ENCODE measurements around the gene BTBD1.
A peak's percentile ranks its signal among the peaks of the same experiment; 100 is the strongest.

The BTBD1 gene

DNA sequence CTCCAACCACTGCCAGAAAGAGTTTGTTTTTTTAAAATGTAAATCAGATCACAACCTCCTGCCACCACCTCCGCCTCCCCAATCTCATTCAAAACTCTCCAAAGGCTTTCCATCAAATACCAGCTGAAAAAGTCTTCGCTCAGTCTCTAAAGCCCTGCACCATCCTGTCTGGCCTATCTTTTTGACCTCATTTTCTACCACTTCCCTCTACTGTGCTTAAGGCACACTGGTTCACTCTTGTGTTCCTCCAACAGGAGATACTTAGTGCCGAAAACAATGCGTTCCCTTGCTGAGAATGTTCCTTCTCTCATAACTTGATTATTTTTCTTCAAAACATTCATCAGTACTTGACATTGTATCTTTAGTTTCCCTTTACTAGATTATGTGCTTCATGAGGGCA is 3.5 kb downstream of the BTBD1 start:
- TF ChIP-seq, protein P1, sequence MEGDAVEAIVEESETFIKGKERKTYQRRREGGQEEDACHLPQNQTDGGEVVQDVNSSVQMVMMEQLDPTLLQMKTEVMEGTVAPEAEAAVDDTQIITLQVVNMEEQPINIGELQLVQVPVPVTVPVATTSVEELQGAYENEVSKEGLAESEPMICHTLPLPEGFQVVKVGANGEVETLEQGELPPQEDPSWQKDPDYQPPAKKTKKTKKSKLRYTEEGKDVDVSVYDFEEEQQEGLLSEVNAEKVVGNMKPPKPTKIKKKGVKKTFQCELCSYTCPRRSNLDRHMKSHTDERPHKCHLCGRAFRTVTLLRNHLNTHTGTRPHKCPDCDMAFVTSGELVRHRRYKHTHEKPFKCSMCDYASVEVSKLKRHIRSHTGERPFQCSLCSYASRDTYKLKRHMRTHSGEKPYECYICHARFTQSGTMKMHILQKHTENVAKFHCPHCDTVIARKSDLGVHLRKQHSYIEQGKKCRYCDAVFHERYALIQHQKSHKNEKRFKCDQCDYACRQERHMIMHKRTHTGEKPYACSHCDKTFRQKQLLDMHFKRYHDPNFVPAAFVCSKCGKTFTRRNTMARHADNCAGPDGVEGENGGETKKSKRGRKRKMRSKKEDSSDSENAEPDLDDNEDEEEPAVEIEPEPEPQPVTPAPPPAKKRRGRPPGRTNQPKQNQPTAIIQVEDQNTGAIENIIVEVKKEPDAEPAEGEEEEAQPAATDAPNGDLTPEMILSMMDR (IDR thresholded peaks at IDR 0.05; ENCODE audit: borderline replicate concordance, extremely low read depth, low read length, poor library complexity, severe bottlenecking) = no peak
- TF ChIP-seq EZH2 (IDR thresholded peaks at IDR 0.05; ENCODE audit: borderline replicate concordance, low read depth, low read length, severe bottlenecking) = no peak
- Histone ChIP-seq H3K4me2 (ENCODE audit: insufficient read depth, low read length) (peak overlapping the region; percentile 75), H3K4me1 (ENCODE audit: insufficient read depth, low read length) (peaks cover 62% of the 10 kb centered on the region), H3K9me3 (ENCODE audit: insufficient read depth, low read length, severe bottlenecking) (no peaks in the 10 kb centered on the region), H3K27ac (ENCODE audit: low read length) (no peak overlapping the region), H2AFZ (ENCODE audit: low read depth, low read length) (no peak overlapping the region), H3K9ac (ENCODE audit: low read depth, low read length) (no peak overlapping the region), H3K36me3 (ENCODE audit: insufficient read depth, low read length) (peaks cover 31% of the 10 kb centered on the region), H3K79me2 (ENCODE audit: insufficient read depth, low read length) (peaks cover 85% of the 10 kb centered on the region), H4K20me1 (ENCODE audit: insufficient read depth, low read length) (peaks cover 40% of the 10 kb centered on the region), H3K4me3 (ENCODE audit: low read depth in 1 of 2, low read length in 2 of 2) (peak overlapping the region in 1 of 2 experiments; percentile 98; a peak in 1 of 4 replicates), H3K27me3 (ENCODE audit: insufficient read depth, low read length, poor library complexity) (no peaks in the 10 kb centered on the region)
- ATAC-seq (ENCODE audit: insufficient read depth, low read depth) (no peak), DNase-seq (no peak)

GRCh38 chr15:83062768-83063180 is 4.3 kb downstream of the BTBD1 start:
- Histone ChIP-seq H3K27ac (ENCODE audit: low read length) (no peak overlapping the region), H3K9me3 (ENCODE audit: insufficient read depth, low read length, severe bottlenecking) (no peaks in the 10 kb centered on the region), H3K4me2 (ENCODE audit: insufficient read depth, low read length) (peak overlapping the region; percentile 75; the same call in 1 of the 2 replicates), H3K27me3 (ENCODE audit: insufficient read depth, low read length, poor library complexity) (no peaks in the 10 kb centered on the region), H4K20me1 (ENCODE audit: insufficient read depth, low read length) (peaks cover 44% of the 10 kb centered on the region), H3K4me1 (ENCODE audit: insufficient read depth, low read length) (peaks cover 59% of the 10 kb centered on the region), H3K79me2 (ENCODE audit: insufficient read depth, low read length) (peaks cover 93% of the 10 kb centered on the region), H3K9ac (ENCODE audit: low read depth, low read length) (peak overlapping the region; percentile 7; the same call in 1 of the 2 replicates), H2AFZ (ENCODE audit: low read depth, low read length) (no peak overlapping the region), H3K4me3 (ENCODE audit: low read depth in 1 of 2, low read length in 2 of 2) (peak overlapping the region in 1 of 2 experiments; percentile 28; a peak in 1 of 4 replicates), H3K36me3 (ENCODE audit: insufficient read depth, low read length) (peaks cover 34% of the 10 kb centered on the region)
- no peak for ATAC-seq (ENCODE audit: insufficient read depth, low read depth)
- no peak for DNase-seq
- TF ChIP-seq, protein P1 (IDR thresholded peaks at IDR 0.05; ENCODE audit: borderline replicate concordance, extremely low read depth, low read length, poor library complexity, severe bottlenecking) = no peak
- TF ChIP-seq EZH2 (IDR thresholded peaks at IDR 0.05; ENCODE audit: borderline replicate concordance, low read depth, low read length, severe bottlenecking) = no peak

DNA sequence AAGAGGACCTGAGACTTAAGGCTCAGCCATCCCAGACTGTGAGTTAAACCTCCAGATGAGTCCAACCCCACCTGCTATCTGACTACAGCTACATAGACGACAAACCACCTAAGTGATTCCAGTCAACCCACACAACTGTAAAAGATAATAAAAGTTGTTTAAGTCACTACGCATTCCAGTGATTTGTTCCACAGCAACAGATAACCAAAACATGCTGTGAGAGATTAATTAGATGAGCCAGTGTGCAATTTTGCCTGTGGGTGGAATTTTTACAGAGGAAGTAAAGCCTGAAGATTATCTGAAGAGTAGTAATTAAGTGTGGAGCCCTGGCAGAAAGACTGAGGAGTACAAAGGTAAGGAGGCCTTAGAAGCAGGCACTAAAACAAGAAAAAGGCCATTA is 5.4 kb downstream of the BTBD1 start:
- peaks cover 40% of the 10 kb centered on the region for H3K36me3 ChIP-seq (ENCODE audit: insufficient read depth, low read length)

More for the DNA sequence above, 5.4 kb downstream of the BTBD1 start:
- no peaks in the 10 kb centered on the region for H3K9me3 ChIP-seq (ENCODE audit: insufficient read depth, low read length, severe bottlenecking)
- H3K4me1 ChIP-seq (ENCODE audit: insufficient read depth, low read length) = peaks cover 52% of the 10 kb centered on the region
- no peak overlapping the region; the same call in 1 of the 2 replicates for H3K27ac ChIP-seq (ENCODE audit: low read length)
- H3K79me2 ChIP-seq (ENCODE audit: insufficient read depth, low read length) = peaks cover 100% of the 10 kb centered on the region
- no peaks in the 10 kb centered on the region for H3K27me3 ChIP-seq (ENCODE audit: insufficient read depth, low read length, poor library complexity)
- H2AFZ ChIP-seq (ENCODE audit: low read depth, low read length) = no peak overlapping the region
- TF ChIP-seq, protein P1 (IDR thresholded peaks at IDR 0.05; ENCODE audit: borderline replicate concordance, extremely low read depth, low read length, poor library complexity, severe bottlenecking) = no peak
- no peak for TF ChIP-seq EZH2 (IDR thresholded peaks at IDR 0.05; ENCODE audit: borderline replicate concordance, low read depth, low read length, severe bottlenecking)
- no peak overlapping the region; the same call in 1 of the 2 replicates for H3K9ac ChIP-seq (ENCODE audit: low read depth, low read length)
- peak overlapping the region; percentile 75; the same call in 1 of the 2 replicates for H3K4me2 ChIP-seq (ENCODE audit: insufficient read depth, low read length)
- H3K4me3 ChIP-seq (ENCODE audit: low read depth in 1 of 2, low read length in 2 of 2) = no peak overlapping the region; a peak in 1 of 4 replicates
- H4K20me1 ChIP-seq (ENCODE audit: insufficient read depth, low read length) = peaks cover 55% of the 10 kb centered on the region
- ATAC-seq (ENCODE audit: insufficient read depth, low read depth) (no peak), DNase-seq (no peak)
